Ramos (cell line): Measurements from ENCODE around the gene TMEM255B.

Experiments used
- in situ Hi-C: fragments of 300-500 bp; cut with MboI; formaldehyde crosslinking; loops from one replicate; pipeline ENCODE4 v1.14.3; 2022; ENCODE audit warnings: low sequenced_read_pairs; ENCODE audit not compliant: unreplicated experiment

The TMEM255B gene

GRCh38 chr13:113855012-113855921 is 96.2 kb downstream of the TMEM255B start:
- in situ Hi-C loops, result no loop called here

GRCh38 chr13:113855931-113856715 is 97.1 kb downstream of the TMEM255B start:
- in situ Hi-C loops, result no loop called here

DNA sequence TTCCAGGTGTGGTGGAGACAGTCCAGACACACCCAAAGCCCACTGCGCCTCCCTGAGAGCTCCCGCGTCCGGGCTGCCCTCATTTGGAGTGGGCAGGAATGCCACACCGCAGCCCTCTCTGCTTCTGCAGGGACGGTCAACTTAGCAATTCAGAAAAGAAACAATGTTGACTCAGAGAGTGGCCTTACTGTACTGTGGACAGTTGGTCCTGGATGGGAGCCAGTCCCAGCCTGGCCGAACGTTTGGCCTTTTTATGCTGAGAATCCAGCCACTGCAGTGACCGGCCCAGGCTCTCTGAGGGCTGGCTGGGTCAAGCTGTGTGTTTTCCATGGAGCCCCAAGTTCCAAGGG is 97.7 kb downstream of the TMEM255B start:
- in situ Hi-C loops, result no loop called here

DNA sequence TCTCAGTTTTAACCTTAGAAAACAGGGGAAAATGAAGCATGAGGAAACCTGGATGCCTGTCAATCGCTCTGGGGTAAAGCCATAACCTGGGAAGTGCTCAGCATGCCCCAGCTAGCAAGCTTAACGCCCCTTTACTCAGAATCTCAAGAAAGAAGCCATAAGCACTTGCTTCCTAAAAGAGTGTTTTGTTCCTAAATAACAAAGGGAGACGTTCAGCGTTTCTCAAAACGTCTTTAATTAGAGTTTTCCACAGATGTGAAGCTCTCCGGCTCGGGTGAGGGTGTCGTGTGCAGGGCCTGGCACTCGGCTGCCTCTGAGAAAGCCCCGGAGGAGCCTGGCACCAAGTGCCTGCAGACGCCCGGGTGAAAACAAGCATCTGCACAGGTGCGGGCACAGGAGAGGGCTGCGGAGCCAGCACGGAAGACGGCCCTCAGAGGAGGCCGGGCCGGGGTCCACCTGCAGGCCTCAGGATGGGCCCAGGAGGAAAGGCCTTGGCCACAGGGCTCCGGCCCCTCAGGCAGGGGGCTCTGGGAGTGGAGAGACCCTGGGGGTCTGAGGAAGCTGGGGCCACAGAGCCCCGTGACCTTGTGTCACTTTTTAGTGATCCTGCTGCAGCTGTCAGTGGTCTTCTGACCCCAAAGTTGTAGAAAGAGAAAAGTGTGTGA is 98.6 kb downstream of the TMEM255B start:
- in situ Hi-C loops, result no loop called here

DNA sequence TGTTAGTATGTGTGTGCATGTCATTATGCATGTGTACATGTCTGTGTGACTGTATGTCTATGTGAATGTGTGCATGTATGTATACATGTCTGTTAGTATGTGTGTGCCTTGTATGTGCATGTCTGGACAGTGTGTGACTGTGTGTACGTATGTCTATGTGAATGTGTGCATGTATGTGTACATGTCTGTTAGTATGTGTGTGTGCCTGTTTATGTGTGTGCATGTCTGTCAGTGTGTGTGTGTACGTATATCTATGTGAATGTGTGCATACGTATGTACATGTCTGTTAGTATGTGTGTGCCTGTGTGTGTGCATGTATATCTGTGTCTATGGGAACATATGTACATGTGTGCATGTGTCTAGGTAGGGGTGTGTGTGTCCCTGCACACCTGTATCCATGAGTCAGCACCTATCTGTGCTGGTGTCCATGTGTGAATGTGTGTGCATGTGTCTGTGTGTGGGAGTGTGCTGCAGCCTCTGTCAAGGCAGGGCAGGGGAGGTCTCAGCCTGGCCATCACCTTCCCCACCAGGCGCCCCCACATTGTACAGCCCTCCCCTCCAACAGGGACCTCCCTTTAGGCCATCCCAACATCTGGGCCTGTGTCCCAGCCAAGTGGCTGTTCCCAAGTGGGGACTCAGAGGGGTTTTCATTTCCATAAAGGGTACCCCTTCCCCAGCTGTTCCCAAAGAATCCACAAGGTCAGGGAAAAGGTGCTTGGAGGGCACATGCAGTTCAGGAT is 100.5 kb downstream of the TMEM255B start:
- in situ Hi-C loops, result no loop called here

DNA sequence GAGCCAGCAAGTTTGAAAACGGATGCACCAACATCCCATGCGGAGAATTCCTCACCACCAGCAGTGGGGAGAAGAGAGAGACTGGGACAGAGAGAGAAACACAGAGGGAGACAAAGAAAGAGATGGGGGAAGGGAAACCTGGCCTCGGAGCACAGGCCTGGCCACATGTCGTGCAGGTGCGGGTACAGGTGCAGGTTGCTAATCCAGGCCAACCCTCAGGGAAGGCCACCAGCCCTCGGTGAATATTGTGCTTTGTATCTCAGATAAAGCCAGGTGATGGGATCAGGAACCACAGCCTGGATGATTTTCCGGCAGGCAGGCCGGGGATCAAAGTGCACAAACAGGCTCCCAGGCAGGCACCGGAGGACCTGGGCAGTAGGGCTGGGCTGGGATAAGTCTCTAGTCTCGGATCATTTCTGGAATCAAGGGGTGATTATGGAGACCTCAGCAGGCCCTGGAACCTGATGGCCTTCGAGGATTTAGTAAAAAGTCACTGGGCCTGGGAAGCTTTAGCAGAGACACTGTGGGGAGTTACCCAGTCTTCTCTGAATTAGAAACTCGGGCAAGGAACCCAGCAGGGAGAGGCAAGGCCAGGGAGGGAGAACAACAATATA is 101.1 kb downstream of the TMEM255B start:
- in situ Hi-C loops, result no loop called here

- in situ Hi-C loops, result no loop called here
These were observed 101.8 kb downstream of the TMEM255B start for GRCh38 chr13:113860665-113861432.

DNA sequence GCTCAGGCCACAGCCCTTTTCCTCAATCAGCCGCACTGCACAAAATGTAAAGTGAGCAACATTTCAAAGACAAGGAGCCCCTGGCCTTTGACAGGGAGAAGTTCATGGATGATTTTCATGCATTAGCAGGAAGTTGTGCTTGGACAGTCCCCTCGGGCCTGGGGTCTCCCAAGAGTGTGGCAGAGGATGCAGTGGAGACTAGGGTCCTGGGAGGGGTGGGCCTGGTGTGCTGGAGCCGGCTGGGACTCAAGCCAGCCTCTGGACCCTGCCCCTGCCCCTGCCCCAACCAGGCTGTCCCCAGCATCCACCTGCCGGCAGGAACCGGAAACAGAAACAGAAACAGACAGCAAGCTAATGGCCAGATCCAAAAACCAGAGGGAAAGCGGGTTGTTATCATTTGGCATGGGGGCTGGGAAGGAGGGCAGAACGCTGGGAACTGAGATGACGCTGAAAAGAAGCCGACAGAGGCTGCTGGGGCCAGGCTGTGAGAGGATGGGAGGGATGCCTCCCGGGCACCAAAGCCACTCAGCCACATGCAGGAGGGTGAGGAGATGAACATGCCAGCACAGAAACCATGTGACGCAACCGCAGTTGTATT is 102.5 kb downstream of the TMEM255B start:
- in situ Hi-C loops, result no loop called here

DNA sequence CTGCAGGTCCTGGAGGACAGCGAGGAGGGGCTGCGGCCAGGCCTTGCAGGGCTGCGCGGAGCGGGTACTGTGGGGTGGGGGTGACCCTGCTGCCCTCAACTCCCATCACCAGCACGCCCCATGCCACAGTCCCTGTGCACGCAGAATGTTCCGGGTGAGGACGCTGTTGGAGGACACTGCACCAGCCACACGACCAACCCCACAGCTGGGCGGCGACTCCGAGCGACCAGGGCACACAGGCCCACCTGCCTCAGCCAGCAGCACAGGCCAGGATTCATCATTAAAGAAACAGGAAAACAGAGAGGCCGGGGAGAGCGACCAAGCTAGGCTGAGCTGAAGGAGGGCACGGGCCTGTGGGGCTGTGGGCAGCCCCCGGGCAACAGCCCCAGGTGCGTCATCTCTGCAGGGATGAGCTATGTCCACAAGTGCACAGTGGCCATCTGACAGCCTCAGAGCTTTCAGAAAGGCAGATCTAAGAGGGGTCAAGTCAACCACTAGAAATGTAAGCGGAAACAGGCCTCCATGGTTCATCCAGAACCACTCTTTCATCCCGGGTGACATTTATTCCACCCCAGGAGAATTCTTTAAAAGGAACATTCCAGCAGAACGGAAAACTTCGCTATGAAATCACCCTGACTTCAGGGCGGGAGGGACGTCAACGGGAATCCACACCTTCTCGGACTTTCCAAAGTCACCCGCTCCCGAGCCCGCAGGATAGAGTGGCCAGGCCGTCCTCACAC is 103.3 kb downstream of the TMEM255B start:
- in situ Hi-C loops, result no loop called here

GRCh38 chr13:113862931-113863523 is 104.0 kb downstream of the TMEM255B start:
- in situ Hi-C loops, result no loop called here

GRCh38 chr13:113863524-113864272 is 104.7 kb downstream of the TMEM255B start, which contains the start of gene GAS6:
TSS of gene GAS6 (minus strand) at chr13:113864076. CDS start at chr13:113863920, 156 bp downstream.
- in situ Hi-C loops, result no loop called here

- in situ Hi-C loops, result no loop called here
These were observed 105.4 kb downstream of the TMEM255B start for GRCh38 chr13:113864273-113864890.

- in situ Hi-C loops, result no loop called here
These were observed 106.4 kb downstream of the TMEM255B start for GRCh38 chr13:113865427-113865826.
